GM10266 (cell line): ENCODE data around the gene SCN1B.

Experiments
- DNase-seq: peaks from one replicate; pipeline ENCODE4 v3.0.0; 2012; ENCODE audit errors: extremely low spot score
- CTCF ChIP-seq: IDR thresholded peaks from 2 replicates; pipeline ENCODE4 v1.5.1; 2012; ENCODE audit warnings: mild to moderate bottlenecking, low read depth; ENCODE audit not compliant: control insufficient read depth, insufficient read depth; ENCODE audit errors: missing control alignments

SCN1B gene

GRCh38 chr19:35015954-35016351 is 14.3 kb upstream of the SCN1B start:
- TF ChIP-seq CTCF = no peak
- DNase-seq = no peak

GRCh38 chr19:35017507-35017906 is 12.8 kb upstream of the SCN1B start:
- no peak for TF ChIP-seq CTCF
- no peak for DNase-seq

- no peak for DNase-seq
- no peak for TF ChIP-seq CTCF
Observed at GRCh38 chr19:35018379-35018778, 11.9 kb upstream of the SCN1B start.

- TF ChIP-seq CTCF = no peak
- DNase-seq = no peak
Observed at GRCh38 chr19:35019144-35019543, 11.1 kb upstream of the SCN1B start.

- no peak for DNase-seq
- TF ChIP-seq CTCF = no peak
Observed at GRCh38 chr19:35021016-35021415, 9.3 kb upstream of the SCN1B start.

- no peak for DNase-seq
- no peak for TF ChIP-seq CTCF
Observed at GRCh38 chr19:35021596-35021995, 8.7 kb upstream of the SCN1B start.

- TF ChIP-seq CTCF = no peak
- DNase-seq = no peak
Observed at GRCh38 chr19:35022460-35022859, 7.8 kb upstream of the SCN1B start.
